Activated CD8-positive, alpha-beta memory T cell treated with anti-CD3 and anti-CD28 coated beads for 24 hours (primary cell): ENCODE measurements around the gene HOXD10.

ENCODE experiments used
- DNase-seq: peaks from one replicate; pipeline ENCODE4 v3.0.0-alpha.2; 2020

The HOXD10 gene

GRCh38 chr2:176096243-176096985 is 20.2 kb upstream of the HOXD10 start:
- DNase-seq, result no peak

DNA sequence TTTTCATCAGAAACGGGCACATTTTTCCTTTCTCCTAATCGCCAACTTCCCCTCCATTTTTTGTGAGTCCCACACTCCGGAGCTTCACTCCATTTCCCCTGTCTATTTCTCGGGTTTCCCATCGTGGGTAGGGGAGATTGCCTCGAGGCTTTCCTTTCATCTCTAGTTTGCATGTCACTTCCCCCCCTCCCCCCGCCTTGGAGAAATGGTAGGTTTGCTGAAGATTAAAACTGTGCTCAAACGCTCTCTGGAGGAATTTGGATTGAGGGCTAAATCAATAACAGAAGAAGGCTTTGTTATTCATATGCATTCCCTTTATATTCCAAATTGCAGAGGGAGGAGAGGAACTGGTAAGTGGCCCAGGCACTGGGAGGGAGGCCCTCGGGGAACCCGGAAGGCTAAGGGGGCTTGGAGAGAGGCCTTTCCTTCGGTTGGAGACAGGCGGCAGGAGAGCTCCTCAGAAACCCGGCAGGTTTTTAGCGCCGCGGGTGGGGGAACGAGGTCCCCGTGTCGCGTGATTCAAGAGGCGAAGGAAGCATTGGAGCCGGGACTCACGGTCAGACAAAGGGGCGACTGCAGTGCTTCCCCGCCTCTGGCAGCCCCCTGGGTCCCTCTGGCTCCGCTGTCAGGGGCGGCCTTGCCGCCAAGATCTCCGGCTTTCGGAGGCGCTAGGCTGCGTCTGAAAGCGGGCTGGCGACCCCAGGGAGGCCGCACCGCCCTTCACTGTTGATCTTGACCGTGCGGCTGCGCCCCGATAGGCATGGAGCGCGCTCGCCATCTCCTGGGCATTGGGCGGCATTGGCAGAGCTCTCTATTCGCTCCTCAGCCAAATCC is 19.4 kb upstream of the HOXD10 start:
- peak; percentile 85 for DNase-seq

DNA sequence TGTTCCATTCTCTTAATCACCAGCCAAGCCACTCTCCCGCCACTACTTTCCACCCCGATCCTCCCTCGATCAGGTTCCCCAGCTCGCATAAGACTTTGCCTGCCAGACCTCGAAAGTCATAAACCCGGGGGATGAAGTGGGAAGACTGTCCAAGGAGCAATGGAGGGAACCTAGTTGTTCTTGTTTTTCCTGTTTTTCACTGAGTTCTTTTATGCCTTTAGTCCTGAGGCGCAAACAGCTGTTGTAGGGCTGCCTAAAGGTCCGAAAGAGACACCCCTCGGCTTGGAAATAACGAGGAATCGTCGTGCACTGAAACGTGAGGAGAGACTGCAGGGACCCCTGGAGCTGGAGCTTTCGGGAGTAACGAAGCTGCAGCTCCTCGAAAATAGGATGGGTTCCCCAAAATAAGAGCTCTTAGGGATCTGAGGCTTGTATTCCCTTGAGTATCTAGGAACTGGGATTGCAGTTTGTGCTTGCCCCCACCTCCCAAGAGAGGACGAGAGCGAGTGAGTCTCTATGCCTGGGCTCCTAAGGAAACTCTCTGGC is 18.7 kb upstream of the HOXD10 start:
- DNase-seq, result no peak

GRCh38 chr2:176098366-176099158 is 18.0 kb upstream of the HOXD10 start:
- DNase-seq, result no peak

- peak; percentile 52 for DNase-seq
Observed at GRCh38 chr2:176099159-176099727, 17.3 kb upstream of the HOXD10 start.

DNA sequence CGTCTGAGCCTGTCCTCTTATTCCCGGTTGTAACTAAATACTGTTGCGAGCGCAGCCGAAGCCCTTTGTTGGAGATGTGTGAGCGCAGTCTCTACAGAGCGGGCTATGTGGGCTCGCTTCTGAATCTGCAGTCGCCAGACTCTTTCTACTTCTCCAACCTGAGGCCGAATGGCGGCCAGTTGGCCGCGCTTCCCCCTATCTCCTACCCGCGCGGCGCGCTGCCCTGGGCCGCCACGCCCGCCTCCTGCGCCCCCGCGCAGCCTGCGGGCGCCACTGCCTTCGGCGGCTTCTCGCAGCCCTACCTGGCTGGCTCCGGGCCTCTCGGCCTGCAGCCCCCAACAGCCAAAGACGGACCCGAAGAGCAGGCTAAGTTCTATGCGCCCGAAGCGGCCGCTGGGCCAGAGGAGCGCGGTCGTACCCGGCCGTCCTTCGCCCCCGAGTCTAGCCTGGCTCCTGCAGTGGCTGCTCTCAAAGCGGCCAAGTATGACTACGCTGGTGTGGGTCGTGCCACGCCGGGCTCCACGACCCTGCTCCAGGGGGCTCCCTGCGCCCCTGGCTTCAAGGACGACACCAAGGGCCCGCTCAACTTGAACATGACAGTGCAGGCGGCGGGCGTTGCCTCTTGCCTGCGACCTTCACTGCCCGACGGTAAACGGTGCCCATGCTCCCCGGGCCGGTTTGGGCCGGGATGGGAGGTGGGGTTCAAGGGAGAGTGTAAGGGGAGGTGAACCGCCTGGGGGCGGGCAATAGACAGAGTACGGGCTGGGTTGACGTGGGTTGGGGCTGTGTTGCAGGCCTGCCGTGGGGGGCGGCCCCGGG is 16.6 kb upstream of the HOXD10 start, which contains the start of gene HOXD12:
Gene HOXD12, plus strand, starts transcription at position 68 of the 819 bp plus-strand sequence. Its CDS starts 7 bp downstream, at position 75.
- DNase-seq, result peak; percentile 56

- DNase-seq, result peak; percentile 52
Observed at GRCh38 chr2:176100547-176101140, 15.9 kb upstream of the HOXD10 start.

- DNase-seq, result no peak
Observed at GRCh38 chr2:176101216-176101830, 15.3 kb upstream of the HOXD10 start.

DNA sequence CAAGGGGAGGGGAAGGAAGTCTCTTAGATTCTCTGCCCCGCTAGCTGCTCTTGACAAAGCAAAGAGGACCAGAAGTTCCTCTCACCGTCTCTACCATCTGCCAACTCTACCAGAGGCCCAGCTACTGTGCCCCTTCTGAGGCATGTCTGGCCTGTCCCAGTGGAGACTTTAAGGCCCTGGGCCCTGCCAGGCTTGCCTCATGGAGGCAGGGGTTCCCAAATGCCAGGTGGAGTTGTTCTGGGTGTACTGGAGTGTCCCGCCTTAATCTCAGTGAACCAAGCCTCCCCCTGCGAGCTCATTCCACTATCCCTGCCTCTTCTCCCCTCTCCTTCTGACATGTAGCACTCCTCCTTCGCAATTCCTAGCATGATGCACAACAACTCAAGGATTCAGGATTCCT is 14.7 kb upstream of the HOXD10 start:
- DNase-seq, result no peak

- no peak for DNase-seq
Observed at GRCh38 chr2:176102309-176102866, 14.2 kb upstream of the HOXD10 start.

DNA sequence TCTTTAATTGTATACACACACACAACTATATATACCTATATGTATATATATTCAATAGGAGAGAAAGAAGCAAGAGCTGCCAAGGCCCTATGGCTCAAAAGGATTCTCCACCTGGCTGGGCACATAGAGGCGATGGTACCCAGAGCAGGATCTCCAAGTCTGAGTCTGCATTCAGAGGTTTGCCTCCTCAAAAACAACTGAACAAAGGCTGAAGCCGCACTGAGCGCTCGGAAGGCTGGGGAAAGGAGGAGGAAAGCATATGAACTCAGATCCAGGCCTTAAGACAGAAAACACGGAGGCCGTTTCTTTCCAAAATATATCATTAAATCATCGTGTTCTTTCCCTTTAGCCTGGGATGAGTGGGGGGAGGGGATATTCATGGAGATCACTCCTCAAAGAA is 13.4 kb upstream of the HOXD10 start:
- no peak for DNase-seq

DNA sequence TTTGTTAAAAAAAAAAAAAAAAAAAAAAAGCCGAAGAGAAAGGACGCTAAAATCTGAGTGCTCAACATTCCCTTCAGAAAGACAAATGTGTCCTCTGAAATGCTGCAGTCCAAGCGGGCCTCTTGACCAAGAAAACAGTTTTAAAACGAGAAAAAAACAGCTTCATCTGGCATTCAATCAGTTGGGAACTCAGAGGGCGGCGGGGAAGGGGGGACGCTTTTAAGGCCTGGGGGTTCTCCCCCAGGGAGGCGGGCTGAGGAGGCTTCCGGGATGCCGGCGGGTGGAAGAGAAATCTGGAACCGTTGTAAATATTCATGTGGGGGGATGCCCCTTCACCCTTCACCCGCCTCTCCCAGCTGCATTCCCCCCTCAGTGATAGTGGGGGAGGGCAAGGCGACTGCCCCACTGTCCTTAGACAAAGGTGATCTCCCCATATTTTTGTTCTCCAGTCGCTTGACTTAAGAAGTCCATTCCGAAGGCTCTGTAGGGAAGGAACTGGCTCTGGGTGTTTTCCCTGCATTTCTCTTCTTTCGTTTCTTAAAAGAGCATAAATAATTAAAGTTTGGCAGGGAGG is 12.7 kb upstream of the HOXD10 start:
- no peak for DNase-seq

GRCh38 chr2:176104316-176105077 is 12.1 kb upstream of the HOXD10 start:
- DNase-seq, result no peak

DNA sequence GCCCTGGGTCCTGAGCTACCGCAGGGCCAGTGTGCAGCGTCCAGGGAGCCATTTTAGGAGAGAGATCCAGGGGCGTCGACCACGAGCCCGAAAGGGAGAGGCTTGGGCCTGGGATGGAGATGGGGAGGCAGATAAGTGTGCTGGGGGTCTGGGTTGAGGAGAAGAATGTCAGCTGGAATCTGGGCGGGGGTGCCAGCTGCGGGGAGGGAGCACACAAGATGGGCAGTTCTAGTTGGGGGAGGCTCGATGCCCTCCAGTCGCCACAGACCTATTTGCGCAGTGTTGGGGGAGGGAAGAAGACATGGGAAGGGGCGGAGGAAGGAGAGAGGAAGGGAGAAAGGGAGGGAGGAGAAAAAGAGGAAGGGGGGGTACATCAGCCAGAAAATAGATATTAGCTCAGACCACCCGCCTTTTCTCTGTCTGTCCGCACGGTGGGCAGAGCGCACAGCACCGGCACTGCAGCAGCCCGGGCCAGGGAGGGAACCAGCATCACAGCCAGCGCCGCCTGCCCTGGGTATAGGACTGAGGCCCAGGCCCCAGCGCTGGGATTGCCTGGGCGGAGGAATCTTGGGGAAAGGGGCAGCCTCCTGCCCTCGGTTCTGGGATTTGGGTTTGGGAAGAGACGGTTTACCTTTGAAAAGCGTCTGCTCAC is 11.4 kb upstream of the HOXD10 start:
- no peak for DNase-seq

DNA sequence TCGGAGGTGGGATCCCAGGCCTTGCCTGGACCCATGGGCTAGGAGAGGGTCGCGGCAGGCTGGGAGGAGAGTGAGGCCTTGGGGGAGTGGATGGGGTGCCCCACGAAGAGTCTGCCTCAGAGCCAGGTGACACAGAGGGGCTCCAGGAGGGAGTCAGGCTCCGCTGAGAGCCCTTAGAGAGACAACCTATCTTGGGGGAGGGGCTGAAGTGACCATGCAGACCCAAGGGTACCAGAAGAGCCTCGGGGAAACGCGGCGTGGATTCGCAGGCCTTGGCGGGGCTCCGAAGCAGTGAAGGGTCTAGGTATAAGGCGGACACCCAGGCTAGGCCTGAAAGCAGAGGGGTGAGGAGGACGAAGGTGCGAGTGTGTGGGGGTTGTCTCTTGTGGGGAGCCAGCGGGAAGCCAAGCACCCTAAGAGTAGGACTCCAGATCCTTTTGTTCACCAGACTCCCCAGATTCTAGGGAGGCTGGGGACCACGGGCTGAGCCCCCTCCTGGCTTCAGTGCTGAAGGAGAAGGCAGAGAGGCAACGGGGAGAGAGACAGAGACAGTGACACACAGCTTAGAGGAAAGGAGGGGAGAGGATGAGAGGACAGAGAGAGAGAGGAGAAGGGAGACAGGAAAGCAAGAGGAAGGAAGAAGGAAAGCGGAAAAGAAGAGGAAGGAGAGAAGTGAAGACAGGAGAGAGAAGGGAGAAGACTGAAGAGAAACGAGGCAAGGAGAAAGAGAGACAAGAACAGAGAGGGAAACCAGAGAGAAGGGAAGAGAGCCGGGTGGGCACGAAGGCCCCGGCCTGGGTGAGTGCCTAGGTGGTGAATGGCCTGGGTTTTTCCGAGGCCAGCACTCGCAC is 10.6 kb upstream of the HOXD10 start:
- no peak for DNase-seq

GRCh38 chr2:176106581-176107539 is 9.7 kb upstream of the HOXD10 start, which contains the start of gene HOXD11:
Gene HOXD11 (plus strand): TSS chr2:176107280. CDS start chr2:176107356, 76 bp downstream.
- no peak for DNase-seq
